Stomach (tissue), 4 donors: ENCODE data around the gene SHROOM4.

Source experiments
- CTCF ChIP-seq, 7 experiments: fragments of 450-650 bp in 4 of 7; fragments of 200-600 bp in 3 of 7; sonication (generic) in 3 of 7; IDR thresholded peaks; one replicate each; pipeline ENCODE4 v1.5.1; 2016 to 2019; ENCODE audit warnings: antibody characterized with exemption in 7 of 7, control low read depth in 2 of 7, mild to moderate bottlenecking in 1 of 7
- POLR2A ChIP-seq, 4 donors: fragments of 450-650 bp; IDR thresholded peaks; one replicate each; pipeline ENCODE4 v1.6.1; 2016; ENCODE audit warnings: antibody characterized with exemption in 4 of 4, control low read depth in 2 of 4, mild to moderate bottlenecking in 1 of 4, moderate library complexity in 1 of 4
- POLR2AphosphoS5 ChIP-seq, 3 donors: sonication (generic); formaldehyde crosslinking; IDR thresholded peaks; one replicate each; pipeline ENCODE4 v1.6.1; 2016; ENCODE audit warnings: antibody characterized with exemption in 3 of 3

- TF ChIP-seq CTCF (IDR thresholded peaks at IDR 0.05): no peak
- no peak for TF ChIP-seq POLR2A (IDR thresholded peaks at IDR 0.05)
- no peak for TF ChIP-seq POLR2AphosphoS5 (IDR thresholded peaks at IDR 0.05)
Measured at GRCh38 chrX:50581405-50581804, 232.6 kb downstream of the SHROOM4 start.
